Vagina (tissue), 2 donors: Measurements from ENCODE around the gene JRKL. TPM values are rescaled to one million over a fixed set of nuclear protein-coding genes. Genes with fewer than 3 reads are reported as not detected.
"Not testable (repeated sequence)": the region's sequence is repeated elsewhere in the genome, so short reads cannot be mapped to it uniquely, and the experiment has no call there.

Source experiments
- DNase-seq, 2 donors: peaks; one replicate each; pipeline ENCODE4 v3.0.0-alpha.2; 2017; ENCODE audit errors: extremely low spot score in 2 of 2
- H3K27ac ChIP-seq: fragments of 200-600 bp; sonication (generic); one replicate; pipeline ENCODE4 v1.5.1; 2019
- H3K27me3 ChIP-seq: fragments of 200-600 bp; sonication (generic); one replicate; pipeline ENCODE4 v1.5.1; 2019
- H3K36me3 ChIP-seq, 2 donors: fragments of 200-600 bp; sonication (generic); one replicate each; pipeline ENCODE4 v1.5.1; 2017 to 2019
- H3K4me1 ChIP-seq: fragments of 200-600 bp; sonication (generic); one replicate; pipeline ENCODE4 v1.5.1; 2019
- H3K4me3 ChIP-seq, 2 donors: fragments of 200-600 bp; sonication (generic); 1 replicate in 1 of 2; 2 replicates in 1 of 2; pipeline ENCODE4 v1.5.1; 2016 to 2019
- H3K9me3 ChIP-seq: fragments of 200-600 bp; sonication (generic); one replicate; pipeline ENCODE4 v1.5.1; 2019
- CTCF ChIP-seq, 3 experiments: fragments of 450-650 bp in 2 of 3; fragments of 200-600 bp in 1 of 3; sonication (generic) in 1 of 3; IDR thresholded peaks; one replicate each; pipeline ENCODE4 v1.5.1; 2017 to 2019; ENCODE audit warnings: antibody characterized with exemption in 3 of 3, mild to moderate bottlenecking in 2 of 3, moderate library complexity in 2 of 3
- POLR2A ChIP-seq, 2 donors: fragments of 450-650 bp; IDR thresholded peaks; one replicate each; pipeline ENCODE4 v1.6.1; 2017; ENCODE audit warnings: antibody characterized with exemption in 2 of 2, mild to moderate bottlenecking in 2 of 2, moderate library complexity in 2 of 2
- POLR2AphosphoS5 ChIP-seq, 2 donors: sonication (generic); formaldehyde crosslinking; IDR thresholded peaks; one replicate each; pipeline ENCODE4 v1.9.0; 2017; ENCODE audit warnings: antibody characterized with exemption in 2 of 2, mild to moderate bottlenecking in 2 of 2, low read depth in 1 of 2; ENCODE audit not compliant: insufficient read depth in 1 of 2
- intact Hi-C: fragments of 100-400 bp; cut with DNase I; formaldehyde crosslinking; loops from one replicate; pipeline ENCODE4 v1.15.1; 2023
- total RNA-seq: library from RNA; depleted of rRNA; stranded (reverse); fragments of >200 nt; gene quantifications from one replicate; pipeline ENCODE4 v1.2.3, GENCODE V29; 2016

JRKL gene
- total RNA-seq, 1 donor from 2014 or later, result 5.4 TPM

GRCh38 chr11:96393753-96394348, 4.0 kb downstream of the JRKL start:
- DNase-seq, result no peak
- intact Hi-C loops, result loop anchor here (10.0 kb wide), 1 partner anchor 549 kb away; no protein-coding TSS in a partner anchor
- Histone ChIP-seq H3K9me3 (no peaks in the 10 kb centered on the region), H3K27me3 (no peaks in the 10 kb centered on the region), H3K4me1 (peaks cover 12% of the 10 kb centered on the region), H3K4me3 (no peak overlapping the region), H3K27ac (no peak overlapping the region), H3K36me3 (no peaks in the 10 kb centered on the region)
- TF ChIP-seq POLR2AphosphoS5 (IDR thresholded peaks at IDR 0.05; ENCODE audit: insufficient read depth in 1 of 2, low read depth in 1 of 2), result peak in 1 of 2 donors; percentile 27
- no peak for TF ChIP-seq POLR2A (IDR thresholded peaks at IDR 0.05)
- TF ChIP-seq CTCF (IDR thresholded peaks at IDR 0.05), result peak in 2 of 3 experiments; percentile 50 to 59

GRCh38 chr11:96394773-96395172, 5.0 kb downstream of the JRKL start:
- Histone ChIP-seq H3K27me3 (no peaks in the 10 kb centered on the region), H3K36me3 (no peaks in the 10 kb centered on the region), H3K4me1 (peaks cover 9% of the 10 kb centered on the region), H3K4me3 (no peak overlapping the region), H3K9me3 (no peaks in the 10 kb centered on the region), H3K27ac (no peak overlapping the region)
- TF ChIP-seq POLR2A (IDR thresholded peaks at IDR 0.05) (no peak), CTCF (IDR thresholded peaks at IDR 0.05) (no peak), POLR2AphosphoS5 (IDR thresholded peaks at IDR 0.05; ENCODE audit: insufficient read depth in 1 of 2, low read depth in 1 of 2) (no peak)
- DNase-seq, result no peak
- intact Hi-C loops, result loop anchor here (10.0 kb wide), 1 partner anchor 550 kb away; no protein-coding TSS in a partner anchor

- no peak overlapping the region for H3K27ac ChIP-seq
- H3K4me3 ChIP-seq, result no peak overlapping the region
- no peaks in the 10 kb centered on the region for H3K36me3 ChIP-seq
- no peaks in the 10 kb centered on the region for H3K27me3 ChIP-seq
- TF ChIP-seq POLR2AphosphoS5 (IDR thresholded peaks at IDR 0.05; ENCODE audit: insufficient read depth in 1 of 2, low read depth in 1 of 2) (no peak), CTCF (IDR thresholded peaks at IDR 0.05) (no peak), POLR2A (IDR thresholded peaks at IDR 0.05) (no peak)
- intact Hi-C loops, result loop anchor here (10.0 kb wide), 1 partner anchor 552 kb away; no protein-coding TSS in a partner anchor
- H3K4me1 ChIP-seq, result no peaks in the 10 kb centered on the region
- H3K9me3 ChIP-seq, result no peaks in the 10 kb centered on the region
- no peak for DNase-seq
Measured at GRCh38 chr11:96396637-96397036, 6.8 kb downstream of the JRKL start.

- DNase-seq, result no peak
- Histone ChIP-seq H3K9me3 (no peaks in the 10 kb centered on the region), H3K4me3 (no peak overlapping the region), H3K27ac (no peak overlapping the region), H3K27me3 (no peaks in the 10 kb centered on the region), H3K4me1 (no peaks in the 10 kb centered on the region), H3K36me3 (no peaks in the 10 kb centered on the region)
- intact Hi-C loops, result loop anchor here (10.0 kb wide), 1 partner anchor 553 kb away; no protein-coding TSS in a partner anchor
- no peak for TF ChIP-seq POLR2A (IDR thresholded peaks at IDR 0.05)
- no peak for TF ChIP-seq CTCF (IDR thresholded peaks at IDR 0.05)
Measured at GRCh38 chr11:96397863-96398262, 8.1 kb downstream of the JRKL start.

- intact Hi-C loops, result no loop called here
- Histone ChIP-seq H3K36me3 (no peaks in the 10 kb centered on the region), H3K27ac (no peak overlapping the region), H3K9me3 (no peaks in the 10 kb centered on the region), H3K4me3 (no peak overlapping the region), H3K27me3 (no peaks in the 10 kb centered on the region), H3K4me1 (no peaks in the 10 kb centered on the region)
- DNase-seq, result no peak
- no peak for TF ChIP-seq POLR2AphosphoS5 (IDR thresholded peaks at IDR 0.05; ENCODE audit: insufficient read depth in 1 of 2, low read depth in 1 of 2)
- TF ChIP-seq CTCF (IDR thresholded peaks at IDR 0.05), result no peak
- no peak for TF ChIP-seq POLR2A (IDR thresholded peaks at IDR 0.05)
Measured at GRCh38 chr11:96400697-96401096, 10.9 kb downstream of the JRKL start.

GRCh38 chr11:96411412-96411811, 21.6 kb downstream of the JRKL start:
- H3K36me3 ChIP-seq, H3K9me3 ChIP-seq, intact Hi-C loops, H3K27ac ChIP-seq, H3K4me1 ChIP-seq, H3K27me3 ChIP-seq, DNase-seq: not testable (repeated sequence)
- peak overlapping the region in 1 of 2 donors; percentile 27 for H3K4me3 ChIP-seq
